Colonic mucosa (tissue), 4 donors: ENCODE measurements around the gene FBXL7. TPM values are rescaled to one million over a fixed set of nuclear protein-coding genes. Genes with fewer than 3 reads are reported as not detected.

Source experiments
- DNase-seq: peaks from one replicate; pipeline ENCODE4 v3.0.0-alpha.2; 2020
- H3K27ac ChIP-seq: fragments of 200-600 bp; one replicate; pipeline ENCODE4 v1.8.0; 2021
- H3K27me3 ChIP-seq: fragments of 200-600 bp; one replicate; pipeline ENCODE4 v1.8.0; 2021
- H3K36me3 ChIP-seq: fragments of 200-600 bp; one replicate; pipeline ENCODE4 v1.8.0; 2021
- H3K4me1 ChIP-seq: fragments of 200-600 bp; one replicate; pipeline ENCODE4 v1.8.0; 2021; ENCODE audit warnings: mild to moderate bottlenecking
- H3K4me3 ChIP-seq: fragments of 200-600 bp; one replicate; pipeline ENCODE4 v1.8.0; 2021
- H3K9ac ChIP-seq, 2 donors: one replicate each; pipeline ENCODE4 v1.7.0; 2013; ENCODE audit warnings: control low read depth in 2 of 2, low read depth in 2 of 2, low read length in 2 of 2
- H3K9me3 ChIP-seq: fragments of 200-600 bp; one replicate; pipeline ENCODE4 v1.8.0; 2021
- CTCF ChIP-seq: fragments of 200-600 bp; IDR thresholded peaks from one replicate; pipeline ENCODE4 v1.8.0; 2022; ENCODE audit warnings: antibody characterized with exemption, mild to moderate bottlenecking
- intact Hi-C: fragments of 100-400 bp; cut with DNase I; formaldehyde crosslinking; loops from one replicate; pipeline ENCODE4 v1.14.1; 2022
- total RNA-seq, 2 donors: library from RNA; stranded (reverse); fragmentation: NEBNext Ultra II Directional in 1 of 2; extraction: Animal tissue kit (Norgen Biotek cat#: 25700) in 1 of 2; gene quantifications; one replicate each; pipeline ENCODE4 v1.2.1, GENCODE V29; 2021
- donor health status: healthy.
- donor health status: DM: no; HTN: no; CAD: no.
- donor health status: DM: no; HTN: no; CAD: no.

FBXL7 gene
- total RNA-seq, 2 donors from 2014 or later: 1.6 to 3.0 TPM

DNA sequence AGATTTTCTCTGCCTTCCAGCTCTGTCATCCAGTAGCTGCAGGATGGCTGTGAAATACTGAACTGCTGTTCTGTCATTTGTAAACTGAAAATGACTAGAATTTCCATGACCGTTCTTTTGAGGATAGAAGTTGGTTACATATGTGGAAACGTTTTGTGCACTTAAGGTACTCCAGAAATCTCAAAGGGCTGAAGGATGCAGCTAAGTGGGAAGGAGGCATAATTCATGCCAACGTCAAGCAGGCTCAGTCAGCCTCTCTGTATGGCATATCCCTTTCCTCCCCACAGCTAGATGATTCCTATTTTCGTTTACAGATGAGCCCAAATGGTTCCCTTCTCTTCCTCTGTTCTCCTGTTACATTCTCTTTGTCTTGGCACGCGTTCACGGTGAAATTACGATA is 257.6 kb downstream of the FBXL7 start:
- no peak for DNase-seq
- Histone ChIP-seq H3K27ac (no peak overlapping the region), H3K9me3 (no peaks in the 10 kb centered on the region), H3K27me3 (no peaks in the 10 kb centered on the region), H3K4me1 (no peaks in the 10 kb centered on the region), H3K9ac (no peak overlapping the region), H3K36me3 (no peaks in the 10 kb centered on the region), H3K4me3 (no peak overlapping the region)
- no peak for TF ChIP-seq CTCF
- intact Hi-C loops: no loop called here

- no peak overlapping the region for H3K9ac ChIP-seq
- no peak overlapping the region for H3K27ac ChIP-seq
- H3K4me1 ChIP-seq: no peaks in the 10 kb centered on the region
- H3K9me3 ChIP-seq: no peaks in the 10 kb centered on the region
- no peaks in the 10 kb centered on the region for H3K36me3 ChIP-seq
- intact Hi-C loops: no loop called here
- H3K27me3 ChIP-seq: no peaks in the 10 kb centered on the region
- no peak for DNase-seq
- no peak overlapping the region for H3K4me3 ChIP-seq
- TF ChIP-seq CTCF: no peak
Measured at GRCh38 chr5:15762668-15763067, 262.7 kb downstream of the FBXL7 start.

DNA sequence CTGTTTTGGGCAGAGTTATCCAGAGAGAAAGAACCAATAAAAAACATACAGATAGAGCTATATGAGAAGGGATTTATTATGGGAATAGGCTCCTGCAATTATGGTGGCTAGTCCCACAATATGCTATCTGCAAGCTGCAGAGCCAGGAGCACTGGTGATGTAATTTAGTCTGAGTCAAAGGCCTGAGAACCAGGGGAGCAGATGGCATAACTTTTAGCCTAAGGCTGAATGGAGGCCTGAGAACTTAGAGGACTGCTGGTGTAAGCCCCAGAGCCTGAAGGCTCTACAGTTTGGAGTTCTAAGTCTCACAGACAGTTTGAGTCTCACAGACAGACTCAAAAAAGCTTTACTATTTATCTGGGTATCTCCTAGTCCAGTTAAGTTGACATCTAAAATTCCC is 263.8 kb downstream of the FBXL7 start:
- Histone ChIP-seq H3K9ac (no peak overlapping the region), H3K27ac (no peak overlapping the region), H3K36me3 (no peaks in the 10 kb centered on the region), H3K4me1 (no peaks in the 10 kb centered on the region), H3K27me3 (no peaks in the 10 kb centered on the region), H3K4me3 (no peak overlapping the region), H3K9me3 (no peaks in the 10 kb centered on the region)
- no peak for DNase-seq
- intact Hi-C loops: no loop called here
- no peak for TF ChIP-seq CTCF

DNA sequence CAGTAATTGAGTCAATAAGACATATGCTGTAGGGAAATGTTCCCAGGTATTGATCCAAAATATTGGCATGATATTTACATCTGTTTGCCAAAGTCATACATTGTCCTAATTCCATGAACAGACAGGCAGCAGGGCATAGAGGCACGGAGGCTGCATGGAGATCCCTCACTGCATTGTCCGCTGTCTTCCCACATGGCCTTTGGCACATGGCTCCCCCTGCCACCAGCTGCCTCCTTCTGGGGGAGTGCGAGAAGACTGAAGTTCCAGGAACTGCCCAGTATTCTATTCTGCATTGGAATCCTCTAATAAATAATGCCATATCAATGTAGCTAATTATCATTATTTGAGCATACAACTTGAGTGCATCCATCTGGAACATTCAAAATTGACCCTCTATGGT is 269.0 kb downstream of the FBXL7 start:
- no peak for DNase-seq
- TF ChIP-seq CTCF: no peak
- Histone ChIP-seq H3K27me3 (no peaks in the 10 kb centered on the region), H3K27ac (no peak overlapping the region), H3K4me1 (no peaks in the 10 kb centered on the region), H3K9me3 (no peaks in the 10 kb centered on the region), H3K9ac (no peak overlapping the region), H3K36me3 (no peaks in the 10 kb centered on the region), H3K4me3 (no peak overlapping the region)
- intact Hi-C loops: no loop called here

- H3K27ac ChIP-seq: no peak overlapping the region
- H3K36me3 ChIP-seq: no peaks in the 10 kb centered on the region
- H3K4me1 ChIP-seq: no peaks in the 10 kb centered on the region
- DNase-seq: no peak
- no peak overlapping the region for H3K9ac ChIP-seq
- H3K27me3 ChIP-seq: no peaks in the 10 kb centered on the region
- no peaks in the 10 kb centered on the region for H3K9me3 ChIP-seq
- no peak overlapping the region for H3K4me3 ChIP-seq
- intact Hi-C loops: no loop called here
- TF ChIP-seq CTCF: no peak
Measured at GRCh38 chr5:15772131-15772530, 272.2 kb downstream of the FBXL7 start.

- no peak for DNase-seq
- no peak overlapping the region for H3K9ac ChIP-seq
- no peaks in the 10 kb centered on the region for H3K9me3 ChIP-seq
- no peaks in the 10 kb centered on the region for H3K4me1 ChIP-seq
- no peak overlapping the region for H3K4me3 ChIP-seq
- no peak for TF ChIP-seq CTCF
- H3K36me3 ChIP-seq: no peaks in the 10 kb centered on the region
- no peaks in the 10 kb centered on the region for H3K27me3 ChIP-seq
- intact Hi-C loops: no loop called here
- H3K27ac ChIP-seq: no peak overlapping the region
Measured at GRCh38 chr5:15774632-15775031, 274.7 kb downstream of the FBXL7 start.
